Sigmoid colon (tissue), 4 donors: ENCODE measurements around the gene SCMH1.

Experiments used
- CTCF ChIP-seq, 4 experiments: fragments of 450-650 bp in 3 of 4; fragments of 200-600 bp in 1 of 4; IDR thresholded peaks; one replicate each; pipeline ENCODE4 v1.5.1; 2016 to 2019; ENCODE audit warnings: antibody characterized with exemption in 4 of 4, mild to moderate bottlenecking in 3 of 4, moderate library complexity in 2 of 4
- POLR2A ChIP-seq, 2 donors: fragments of 450-650 bp; IDR thresholded peaks; one replicate each; pipeline ENCODE4 v1.6.1; 2016; ENCODE audit warnings: antibody characterized with exemption in 2 of 2, mild to moderate bottlenecking in 2 of 2, moderate library complexity in 2 of 2
- POLR2AphosphoS5 ChIP-seq, 4 donors: sonication (generic); formaldehyde crosslinking; IDR thresholded peaks; one replicate each; pipeline ENCODE4 v1.6.1; 2017; ENCODE audit warnings: antibody characterized with exemption in 4 of 4

GRCh38 chr1:41217441-41217840 is 24.7 kb downstream of the SCMH1 start:
- TF ChIP-seq CTCF (IDR thresholded peaks at IDR 0.05): no peak
- TF ChIP-seq POLR2A (IDR thresholded peaks at IDR 0.05): no peak
- no peak for TF ChIP-seq POLR2AphosphoS5 (IDR thresholded peaks at IDR 0.05)
